Right lobe of liver (tissue), 4 donors: ENCODE data around the gene SLC33A1.
A peak's percentile ranks its signal among the peaks of the same experiment; 100 is the strongest.

Experiments used
- POLR2A ChIP-seq: fragments of 450-650 bp; IDR thresholded peaks from one replicate; pipeline ENCODE4 v1.6.1; 2017; ENCODE audit warnings: antibody characterized with exemption, mild to moderate bottlenecking
- TF ChIP-seq, protein P1 (sequence below), 4 donors: fragments of 200-600 bp in 3 of 4; fragments of 450-650 bp in 1 of 4; IDR thresholded peaks; one replicate each; pipeline versions ENCODE4 v1.5.1 to v1.8.0; 2016 to 2022; ENCODE audit warnings: antibody characterized with exemption in 4 of 4, mild to moderate bottlenecking in 2 of 4
- donor health status: DM: no; HTN: no; CAD: no.
- donor health status: DM: no; HTN: no; CAD: no.
- donor health status: DM: no; HTN: yes; CAD: no.

DNA sequence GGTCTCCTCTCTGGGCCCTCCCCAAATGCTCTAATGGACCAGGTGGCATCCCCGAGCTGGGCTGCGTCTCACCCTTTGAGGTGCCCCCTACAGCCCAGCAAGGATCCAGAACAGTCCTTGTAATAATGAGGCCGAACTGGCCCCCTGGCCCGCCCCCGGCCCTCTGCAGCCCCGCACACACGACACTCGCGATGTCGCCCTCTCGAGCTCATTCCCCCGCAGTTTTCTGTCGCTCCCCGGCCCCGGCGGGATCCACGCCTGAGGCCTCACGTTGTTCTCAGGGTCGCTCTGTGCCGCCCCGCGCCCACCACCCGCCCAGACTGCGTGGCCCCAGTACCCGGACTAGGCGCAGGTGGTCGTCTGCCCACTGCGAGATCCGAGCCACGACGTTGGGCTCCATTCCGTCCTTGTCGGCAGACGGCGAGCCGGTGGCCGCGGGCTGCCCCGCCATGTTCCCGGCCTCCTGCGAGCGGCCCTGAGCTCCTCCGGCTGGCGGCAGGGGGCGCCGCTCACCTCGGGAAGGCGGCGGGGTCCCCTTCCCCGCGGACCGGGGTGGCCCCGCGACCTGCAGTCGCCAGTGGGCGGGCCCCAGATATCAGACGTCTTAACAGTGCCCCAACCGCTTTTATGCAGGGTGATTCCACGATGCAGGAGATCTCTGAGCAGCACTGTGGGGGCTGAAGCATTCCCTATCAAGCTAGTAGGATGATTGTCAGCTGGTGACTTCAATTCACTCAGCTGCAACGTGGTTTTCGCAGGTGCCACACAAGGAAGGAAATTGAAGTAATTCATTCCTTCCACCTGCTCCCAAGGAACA is 48.2 kb downstream of the SLC33A1 start, which contains the start of gene C3orf33:
- TF ChIP-seq, protein P1, sequence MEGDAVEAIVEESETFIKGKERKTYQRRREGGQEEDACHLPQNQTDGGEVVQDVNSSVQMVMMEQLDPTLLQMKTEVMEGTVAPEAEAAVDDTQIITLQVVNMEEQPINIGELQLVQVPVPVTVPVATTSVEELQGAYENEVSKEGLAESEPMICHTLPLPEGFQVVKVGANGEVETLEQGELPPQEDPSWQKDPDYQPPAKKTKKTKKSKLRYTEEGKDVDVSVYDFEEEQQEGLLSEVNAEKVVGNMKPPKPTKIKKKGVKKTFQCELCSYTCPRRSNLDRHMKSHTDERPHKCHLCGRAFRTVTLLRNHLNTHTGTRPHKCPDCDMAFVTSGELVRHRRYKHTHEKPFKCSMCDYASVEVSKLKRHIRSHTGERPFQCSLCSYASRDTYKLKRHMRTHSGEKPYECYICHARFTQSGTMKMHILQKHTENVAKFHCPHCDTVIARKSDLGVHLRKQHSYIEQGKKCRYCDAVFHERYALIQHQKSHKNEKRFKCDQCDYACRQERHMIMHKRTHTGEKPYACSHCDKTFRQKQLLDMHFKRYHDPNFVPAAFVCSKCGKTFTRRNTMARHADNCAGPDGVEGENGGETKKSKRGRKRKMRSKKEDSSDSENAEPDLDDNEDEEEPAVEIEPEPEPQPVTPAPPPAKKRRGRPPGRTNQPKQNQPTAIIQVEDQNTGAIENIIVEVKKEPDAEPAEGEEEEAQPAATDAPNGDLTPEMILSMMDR (IDR thresholded peaks at IDR 0.05) = peak; percentile 81 to 92 (median 90)
- TF ChIP-seq POLR2A = peak; percentile 23
